Colonic mucosa (tissue), 4 donors: Measurements from ENCODE around the gene P3H3. TPM values are rescaled to one million over a fixed set of nuclear protein-coding genes. Genes with fewer than 3 reads are reported as not detected.
"Not testable (repeated sequence)": the region's sequence is repeated elsewhere in the genome, so short reads cannot be mapped to it uniquely, and the experiment has no call there.

Source experiments
- DNase-seq: peaks from one replicate; pipeline ENCODE4 v3.0.0-alpha.2; 2020
- H3K27ac ChIP-seq: fragments of 200-600 bp; one replicate; pipeline ENCODE4 v1.8.0; 2021
- H3K27me3 ChIP-seq: fragments of 200-600 bp; one replicate; pipeline ENCODE4 v1.8.0; 2021
- H3K36me3 ChIP-seq: fragments of 200-600 bp; one replicate; pipeline ENCODE4 v1.8.0; 2021
- H3K4me1 ChIP-seq: fragments of 200-600 bp; one replicate; pipeline ENCODE4 v1.8.0; 2021; ENCODE audit warnings: mild to moderate bottlenecking
- H3K4me3 ChIP-seq: fragments of 200-600 bp; one replicate; pipeline ENCODE4 v1.8.0; 2021
- H3K9ac ChIP-seq, 2 donors: one replicate each; pipeline ENCODE4 v1.7.0; 2013; ENCODE audit warnings: control low read depth in 2 of 2, low read depth in 2 of 2, low read length in 2 of 2
- H3K9me3 ChIP-seq: fragments of 200-600 bp; one replicate; pipeline ENCODE4 v1.8.0; 2021
- intact Hi-C: fragments of 100-400 bp; cut with DNase I; formaldehyde crosslinking; loops from one replicate; pipeline ENCODE4 v1.14.1; 2022
- total RNA-seq, 2 donors: library from RNA; stranded (reverse); fragmentation: NEBNext Ultra II Directional in 1 of 2; extraction: Animal tissue kit (Norgen Biotek cat#: 25700) in 1 of 2; gene quantifications; one replicate each; pipeline ENCODE4 v1.2.1, GENCODE V29; 2021
- TF ChIP-seq, protein P1 (sequence below): fragments of 200-600 bp; IDR thresholded peaks from one replicate; pipeline ENCODE4 v1.8.0; 2022; ENCODE audit warnings: antibody characterized with exemption, mild to moderate bottlenecking
- donor health status: healthy.
- donor health status: DM: no; HTN: no; CAD: no.
- donor health status: DM: no; HTN: no; CAD: no.

The P3H3 gene
- total RNA-seq, 2 donors from 2014 or later: 4.4 to 5.3 TPM

DNA sequence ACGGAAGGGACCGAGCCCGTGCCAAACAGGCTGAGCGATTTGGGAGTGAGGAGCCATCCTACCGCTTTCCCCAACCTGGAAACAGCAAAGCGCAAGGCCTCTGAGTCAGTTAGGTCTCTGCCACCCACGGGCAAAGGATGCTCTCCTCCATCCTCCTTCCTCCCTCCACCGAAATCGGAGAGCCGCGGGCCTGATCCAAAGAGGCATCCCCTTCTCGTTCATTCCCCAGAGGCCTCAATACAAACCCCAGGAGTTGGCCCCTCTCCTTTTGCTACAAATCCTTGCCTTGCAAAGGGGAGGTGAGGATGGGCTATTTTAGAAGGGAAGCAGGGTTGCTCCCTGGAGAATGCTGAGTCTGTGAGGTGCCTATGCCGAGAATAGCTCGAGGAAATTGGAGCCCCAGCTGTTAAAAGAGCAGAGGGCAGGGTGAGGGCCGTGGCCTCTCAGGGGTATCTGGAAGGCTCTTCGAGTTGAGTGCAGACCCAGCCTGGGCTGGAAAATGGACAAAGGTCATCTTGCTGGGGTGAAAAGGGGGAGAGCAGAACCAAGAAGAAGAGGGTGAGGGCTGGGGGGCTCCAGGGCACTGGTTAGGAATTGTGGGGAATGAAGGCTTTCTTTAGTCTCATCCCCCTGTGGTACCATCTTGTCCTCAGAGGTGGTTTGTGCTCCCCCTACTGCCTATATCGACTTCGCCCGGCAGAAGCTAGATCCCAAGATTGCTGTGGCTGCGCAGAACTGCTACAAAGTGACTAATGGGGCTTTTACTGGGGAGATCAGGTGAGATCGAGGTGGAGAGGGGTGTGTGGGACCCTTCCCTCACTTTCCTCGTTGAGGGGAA is 40.2 kb downstream of the P3H3 start:
- no peaks in the 10 kb centered on the region for H3K9me3 ChIP-seq
- H3K9ac ChIP-seq: peak overlapping the region; percentile 90 to 97
- intact Hi-C loops: loop anchor here (5.0 kb wide), 1 partner anchor 99 kb away; no protein-coding TSS in a partner anchor
- no peak for DNase-seq
- peak overlapping the region; percentile 98 for H3K4me3 ChIP-seq
- peak overlapping the region; percentile 96 for H3K27ac ChIP-seq
- peaks cover 22% of the 10 kb centered on the region for H3K4me1 ChIP-seq
- H3K27me3 ChIP-seq: no peaks in the 10 kb centered on the region
- TF ChIP-seq, protein P1, sequence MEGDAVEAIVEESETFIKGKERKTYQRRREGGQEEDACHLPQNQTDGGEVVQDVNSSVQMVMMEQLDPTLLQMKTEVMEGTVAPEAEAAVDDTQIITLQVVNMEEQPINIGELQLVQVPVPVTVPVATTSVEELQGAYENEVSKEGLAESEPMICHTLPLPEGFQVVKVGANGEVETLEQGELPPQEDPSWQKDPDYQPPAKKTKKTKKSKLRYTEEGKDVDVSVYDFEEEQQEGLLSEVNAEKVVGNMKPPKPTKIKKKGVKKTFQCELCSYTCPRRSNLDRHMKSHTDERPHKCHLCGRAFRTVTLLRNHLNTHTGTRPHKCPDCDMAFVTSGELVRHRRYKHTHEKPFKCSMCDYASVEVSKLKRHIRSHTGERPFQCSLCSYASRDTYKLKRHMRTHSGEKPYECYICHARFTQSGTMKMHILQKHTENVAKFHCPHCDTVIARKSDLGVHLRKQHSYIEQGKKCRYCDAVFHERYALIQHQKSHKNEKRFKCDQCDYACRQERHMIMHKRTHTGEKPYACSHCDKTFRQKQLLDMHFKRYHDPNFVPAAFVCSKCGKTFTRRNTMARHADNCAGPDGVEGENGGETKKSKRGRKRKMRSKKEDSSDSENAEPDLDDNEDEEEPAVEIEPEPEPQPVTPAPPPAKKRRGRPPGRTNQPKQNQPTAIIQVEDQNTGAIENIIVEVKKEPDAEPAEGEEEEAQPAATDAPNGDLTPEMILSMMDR: no peak
- H3K36me3 ChIP-seq: peaks cover 12% of the 10 kb centered on the region

DNA sequence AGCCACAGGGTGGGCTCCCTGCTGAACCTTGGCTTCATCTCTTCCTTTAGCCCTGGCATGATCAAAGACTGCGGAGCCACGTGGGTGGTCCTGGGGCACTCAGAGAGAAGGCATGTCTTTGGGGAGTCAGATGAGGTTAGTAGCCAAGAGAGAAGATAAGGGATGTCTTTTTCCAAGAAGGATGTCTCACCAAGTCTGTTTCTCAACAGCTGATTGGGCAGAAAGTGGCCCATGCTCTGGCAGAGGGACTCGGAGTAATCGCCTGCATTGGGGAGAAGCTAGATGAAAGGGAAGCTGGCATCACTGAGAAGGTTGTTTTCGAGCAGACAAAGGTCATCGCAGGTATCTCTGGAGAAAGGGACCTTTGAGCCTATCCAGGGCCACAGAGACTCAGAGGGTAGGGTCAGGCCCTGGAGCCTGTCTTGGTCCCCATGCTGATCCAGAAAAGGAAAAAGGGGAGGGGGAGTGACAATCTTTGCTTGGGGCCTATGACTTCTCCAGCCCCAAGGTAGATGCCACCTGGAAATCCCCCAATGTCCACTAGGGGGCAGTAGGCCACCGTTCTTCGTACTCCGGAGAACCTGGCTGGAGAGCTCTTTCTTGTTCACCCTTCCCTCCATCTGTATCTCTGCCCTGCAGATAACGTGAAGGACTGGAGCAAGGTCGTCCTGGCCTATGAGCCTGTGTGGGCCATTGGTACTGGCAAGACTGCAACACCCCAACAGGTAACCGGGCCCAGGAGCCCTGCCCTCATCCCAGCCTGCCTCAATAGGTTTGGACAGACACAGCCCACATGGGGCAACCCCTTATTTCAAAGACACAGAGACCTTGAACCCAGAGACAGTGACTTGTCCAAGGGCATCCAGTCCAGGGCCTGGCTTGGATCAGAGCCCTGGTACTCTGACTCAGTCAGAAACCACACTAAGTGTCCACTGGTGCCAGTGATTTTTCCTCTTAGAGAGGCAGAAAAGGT is 41.1 kb downstream of the P3H3 start:
- H3K9me3 ChIP-seq: no peaks in the 10 kb centered on the region
- peaks cover 12% of the 10 kb centered on the region for H3K36me3 ChIP-seq
- H3K4me3 ChIP-seq: peak overlapping the region; percentile 98
- H3K9ac ChIP-seq: peak overlapping the region; percentile 90 to 97
- peaks cover 22% of the 10 kb centered on the region for H3K4me1 ChIP-seq
- peak; percentile 93 for DNase-seq
- H3K27me3 ChIP-seq: no peaks in the 10 kb centered on the region
- intact Hi-C loops: loop anchor here (5.0 kb wide), 1 partner anchor 98 kb away; no protein-coding TSS in a partner anchor
- TF ChIP-seq, protein P1: peak; percentile 90
- H3K27ac ChIP-seq: peak overlapping the region; percentile 96

DNA sequence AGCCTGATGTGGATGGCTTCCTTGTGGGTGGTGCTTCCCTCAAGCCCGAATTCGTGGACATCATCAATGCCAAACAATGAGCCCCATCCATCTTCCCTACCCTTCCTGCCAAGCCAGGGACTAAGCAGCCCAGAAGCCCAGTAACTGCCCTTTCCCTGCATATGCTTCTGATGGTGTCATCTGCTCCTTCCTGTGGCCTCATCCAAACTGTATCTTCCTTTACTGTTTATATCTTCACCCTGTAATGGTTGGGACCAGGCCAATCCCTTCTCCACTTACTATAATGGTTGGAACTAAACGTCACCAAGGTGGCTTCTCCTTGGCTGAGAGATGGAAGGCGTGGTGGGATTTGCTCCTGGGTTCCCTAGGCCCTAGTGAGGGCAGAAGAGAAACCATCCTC is 42.1 kb downstream of the P3H3 start:
- Histone ChIP-seq H3K36me3 (peaks cover 12% of the 10 kb centered on the region), H3K27ac (peak overlapping the region; percentile 77), H3K4me1 (peaks cover 22% of the 10 kb centered on the region)
- DNase-seq, H3K27me3 ChIP-seq, H3K9ac ChIP-seq, H3K9me3 ChIP-seq, H3K4me3 ChIP-seq, intact Hi-C loops: not testable (repeated sequence)

DNA sequence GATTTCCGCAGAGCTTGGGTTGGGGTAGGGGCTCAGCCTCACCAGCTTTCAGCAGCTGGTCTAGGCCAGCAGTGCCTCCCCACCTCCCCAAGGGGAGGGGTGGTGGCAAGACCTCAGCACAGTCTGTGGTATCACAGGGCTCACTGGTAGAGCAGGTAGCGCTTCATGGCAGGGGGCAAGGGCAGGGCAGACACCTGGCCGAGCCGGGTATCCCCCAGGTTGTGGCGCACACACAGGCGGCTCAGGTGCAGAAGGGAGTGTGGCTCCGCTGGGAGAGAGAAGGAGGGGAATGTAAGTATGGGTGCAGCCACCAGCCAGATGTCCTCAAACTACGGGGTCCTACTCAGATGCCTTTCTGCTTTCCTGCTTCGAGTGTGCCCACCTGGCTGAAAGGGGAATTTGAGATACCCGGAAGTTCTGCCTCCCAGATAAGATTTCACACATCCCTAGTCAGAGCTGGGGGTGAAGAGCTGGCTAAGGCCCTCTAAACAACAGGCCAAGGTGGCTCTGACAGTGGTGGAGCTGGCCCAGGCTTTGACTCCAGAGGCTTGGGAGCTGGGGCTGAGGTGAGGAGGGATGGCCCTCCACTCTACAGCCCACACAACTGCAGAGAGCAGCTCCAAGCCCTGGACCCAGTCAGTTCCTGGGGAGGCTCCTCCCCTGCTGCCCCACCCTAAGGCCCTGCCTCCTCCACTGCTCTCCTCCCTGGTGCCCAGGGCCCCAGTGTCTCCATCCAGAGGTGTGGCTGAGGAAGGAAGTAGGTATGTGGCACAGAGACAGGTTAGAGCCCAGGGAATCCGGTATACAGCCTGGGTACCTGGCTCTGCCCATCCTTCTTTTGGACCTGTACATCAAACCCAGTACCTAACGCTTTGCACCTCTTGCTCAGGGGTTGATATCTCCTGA is 43.1 kb downstream of the P3H3 start:
- no peaks in the 10 kb centered on the region for H3K27me3 ChIP-seq
- peak overlapping the region; percentile 77 for H3K27ac ChIP-seq
- intact Hi-C loops: no loop called here
- peak overlapping the region; percentile 33 to 95 for H3K9ac ChIP-seq
- peak overlapping the region; percentile 80 for H3K4me3 ChIP-seq
- H3K4me1 ChIP-seq: peaks cover 22% of the 10 kb centered on the region
- DNase-seq: peak; percentile 89
- peaks cover 12% of the 10 kb centered on the region for H3K36me3 ChIP-seq
- TF ChIP-seq, protein P1: no peak
- no peaks in the 10 kb centered on the region for H3K9me3 ChIP-seq

DNA sequence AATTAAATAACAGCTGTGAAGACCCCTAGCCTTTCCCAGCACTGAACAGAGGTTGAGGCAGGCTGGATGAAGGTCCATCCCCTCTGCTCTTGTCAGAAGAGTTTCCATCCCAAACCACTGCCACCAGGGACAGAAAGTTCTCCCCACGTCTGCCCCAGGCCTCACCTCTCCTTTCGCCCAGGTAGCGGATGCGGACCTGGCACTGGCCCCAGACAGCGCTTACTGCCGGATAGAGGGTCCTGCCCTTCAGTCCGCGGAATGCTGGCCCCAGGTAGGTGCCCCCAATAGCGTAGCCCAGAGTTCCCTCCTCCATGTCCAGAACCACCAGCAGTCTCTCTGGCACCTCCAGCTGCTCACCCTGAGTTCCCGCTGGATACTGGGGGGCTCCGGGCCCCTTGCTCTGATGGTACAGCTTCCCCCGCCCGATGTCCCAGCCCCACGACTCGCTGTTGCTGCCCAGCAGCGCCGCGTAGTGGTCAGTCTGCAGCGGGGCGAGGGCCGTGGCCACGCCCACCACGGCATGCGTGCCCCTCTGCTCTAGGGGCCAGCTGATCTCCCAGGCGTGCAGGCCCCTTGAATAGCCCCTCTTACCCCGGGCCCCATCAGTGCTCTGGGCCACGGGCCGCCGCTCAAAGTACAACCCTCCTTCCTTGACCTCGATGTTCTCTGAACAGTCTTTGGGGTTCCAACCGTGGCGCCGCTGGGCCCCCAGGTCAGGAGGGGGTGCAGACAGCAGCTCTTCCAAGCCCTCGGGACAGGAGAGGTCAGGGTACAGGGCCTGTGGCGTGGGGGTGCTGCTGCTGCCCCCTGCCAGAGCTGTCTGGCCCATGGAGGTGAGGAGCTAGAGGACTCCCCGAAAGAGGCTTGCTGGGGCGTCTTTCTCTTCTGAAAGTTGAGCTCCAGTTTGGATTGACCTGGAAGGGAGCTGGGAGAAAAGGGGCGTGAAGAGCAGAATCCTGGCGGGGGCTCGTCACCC is 44.2 kb downstream of the P3H3 start:
- Histone ChIP-seq H3K27me3 (no peaks in the 10 kb centered on the region), H3K27ac (peak overlapping the region; percentile 77), H3K9ac (peak overlapping the region; percentile 81 to 95), H3K36me3 (peaks cover 12% of the 10 kb centered on the region), H3K9me3 (no peaks in the 10 kb centered on the region), H3K4me3 (peak overlapping the region; percentile 80), H3K4me1 (peaks cover 19% of the 10 kb centered on the region)
- intact Hi-C loops: no loop called here
- TF ChIP-seq, protein P1: peak; percentile 99
- peak; percentile 93 for DNase-seq
